Thyroid gland (tissue), 4 donors: ENCODE measurements around the gene ARHGAP22.

Experiments used
- CTCF ChIP-seq, 6 experiments: fragments of 200-600 bp in 3 of 6; fragments of 450-650 bp in 3 of 6; sonication (generic) in 3 of 6; IDR thresholded peaks; one replicate each; pipeline ENCODE4 v1.5.1; 2016 to 2019; ENCODE audit warnings: antibody characterized with exemption in 6 of 6, mild to moderate bottlenecking in 2 of 6, inconsistent platforms in 1 of 6, moderate library complexity in 1 of 6
- POLR2A ChIP-seq, 2 donors: fragments of 450-650 bp; IDR thresholded peaks; one replicate each; pipeline ENCODE4 v1.6.1; 2017; ENCODE audit warnings: antibody characterized with exemption in 2 of 2, mild to moderate bottlenecking in 2 of 2, moderate library complexity in 1 of 2

GRCh38 chr10:48448796-48449195 is 156.1 kb downstream of the ARHGAP22 start:
- TF ChIP-seq CTCF (IDR thresholded peaks at IDR 0.05) (no peak), POLR2A (IDR thresholded peaks at IDR 0.05) (no peak)
